Measurements from ENCODE around the gene RNF5. TPM values are rescaled to one million over a fixed set of nuclear protein-coding genes. Genes with fewer than 3 reads are reported as not detected.
"Not testable (repeated sequence)": the region's sequence is repeated elsewhere in the genome, so short reads cannot be mapped to it uniquely, and the experiment has no call there.

RNF5 gene
- total RNA-seq, 1 donor = 29.1 TPM

GRCh38 chr6:32188381-32189068, 10.3 kb downstream of the RNF5 start:
- DNase-seq (ENCODE audit: low read depth in 2 of 3, low spot score in 2 of 3) = no peak

GRCh38 chr6:32189069-32189741, 11.0 kb downstream of the RNF5 start:
- no peak for DNase-seq (ENCODE audit: low read depth in 2 of 3, low spot score in 2 of 3)

- DNase-seq (ENCODE audit: low read depth in 2 of 3, low spot score in 2 of 3) = no peak
These were observed 11.5 kb downstream of the RNF5 start for GRCh38 chr6:32189742-32190053.

GRCh38 chr6:32190054-32190851, 12.0 kb downstream of the RNF5 start, which contains the start of gene PBX2:
TSS of gene PBX2 (minus strand) at chr6:32190202. CDS start at chr6:32189915, 287 bp downstream.
- peak in 2 of 3 donors; percentile 91 to 93 for DNase-seq (ENCODE audit: low read depth in 2 of 3, low spot score in 2 of 3)

GRCh38 chr6:32190911-32191677, 12.9 kb downstream of the RNF5 start:
- no peak for DNase-seq (ENCODE audit: low read depth in 2 of 3, low spot score in 2 of 3)

- DNase-seq (ENCODE audit: low read depth in 2 of 3, low spot score in 2 of 3) = no peak
These were observed 13.7 kb downstream of the RNF5 start for GRCh38 chr6:32191696-32192607.

GRCh38 chr6:32192608-32193039, 14.4 kb downstream of the RNF5 start, which contains the start of gene GPSM3:
TSS of gene GPSM3 (minus strand) at chr6:32192643. CDS start at chr6:32192513, 130 bp downstream.
- DNase-seq (ENCODE audit: low read depth in 2 of 3, low spot score in 2 of 3) = peak in 2 of 3 donors; percentile 64 to 71

GRCh38 chr6:32193096-32193495, 14.9 kb downstream of the RNF5 start:
- DNase-seq (ENCODE audit: low read depth in 2 of 3, low spot score in 2 of 3) = not testable (repeated sequence)

- no peak for DNase-seq (ENCODE audit: low read depth in 2 of 3, low spot score in 2 of 3)
These were observed 16.2 kb downstream of the RNF5 start for GRCh38 chr6:32194388-32194787.

- peak in 2 of 3 donors; percentile 55 to 73 for DNase-seq (ENCODE audit: low read depth in 2 of 3, low spot score in 2 of 3)
These were observed 16.8 kb downstream of the RNF5 start for GRCh38 chr6:32194825-32195651.

- peak; percentile 97 to 100 (median 100) for DNase-seq (ENCODE audit: low read depth in 2 of 3, low spot score in 2 of 3)
These were observed 17.4 kb downstream of the RNF5 start for GRCh38 chr6:32195652-32195901.

GRCh38 chr6:32195902-32196681, 17.9 kb downstream of the RNF5 start:
- DNase-seq (ENCODE audit: low read depth in 2 of 3, low spot score in 2 of 3) = peak in 2 of 3 donors; percentile 68 to 83

GRCh38 chr6:32196682-32197616, 18.7 kb downstream of the RNF5 start:
- DNase-seq (ENCODE audit: low read depth in 2 of 3, low spot score in 2 of 3) = peak in 2 of 3 donors; percentile 61 to 74

- DNase-seq (ENCODE audit: low read depth in 2 of 3, low spot score in 2 of 3) = no peak
These were observed 20.1 kb downstream of the RNF5 start for GRCh38 chr6:32198345-32198696.

- no peak for DNase-seq (ENCODE audit: low read depth in 2 of 3, low spot score in 2 of 3)
These were observed 20.7 kb downstream of the RNF5 start for GRCh38 chr6:32198866-32199265.

GRCh38 chr6:32200711-32201475, 22.7 kb downstream of the RNF5 start:
- DNase-seq (ENCODE audit: low read depth in 2 of 3, low spot score in 2 of 3) = no peak

Data from hematopoietic multipotent progenitor cell (in vitro differentiated cells).